Posterior cingulate gyrus (tissue), 11 donors: ENCODE measurements around the gene HSD17B13.

Experiments
- DNase-seq, 10 donors: peaks; one replicate each; pipeline versions ENCODE4 v3.0.0 to v3.0.0-alpha.2; 2020 to 2021; ENCODE audit warnings: mixed read lengths in 3 of 10
- intact Hi-C: fragments of 100-400 bp; cut with DNase I; formaldehyde crosslinking; loops from one replicate; pipeline ENCODE4 v1.15.1; 2023

Gene HSD17B13

DNA sequence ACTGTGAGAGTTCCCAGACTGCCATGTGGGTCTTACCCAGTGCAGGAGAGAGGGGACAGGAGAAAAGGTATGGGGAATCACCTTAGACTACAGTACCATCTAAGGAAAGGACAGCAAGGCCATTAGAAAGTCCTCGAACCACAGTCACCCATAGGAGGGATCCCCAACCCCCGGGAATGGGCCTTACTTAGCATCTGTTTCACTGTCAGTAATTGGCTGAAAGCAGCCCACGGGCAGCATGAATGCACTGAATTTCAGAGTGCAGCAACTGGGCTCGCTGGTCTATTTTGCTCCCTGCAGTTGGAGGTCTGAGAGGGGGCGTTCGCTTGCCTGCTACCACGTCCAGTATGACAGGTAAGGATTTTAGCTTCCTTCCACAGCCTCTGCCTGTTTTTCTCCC, 51.9 kb downstream of the HSD17B13 start:
- DNase-seq = no peak

DNA sequence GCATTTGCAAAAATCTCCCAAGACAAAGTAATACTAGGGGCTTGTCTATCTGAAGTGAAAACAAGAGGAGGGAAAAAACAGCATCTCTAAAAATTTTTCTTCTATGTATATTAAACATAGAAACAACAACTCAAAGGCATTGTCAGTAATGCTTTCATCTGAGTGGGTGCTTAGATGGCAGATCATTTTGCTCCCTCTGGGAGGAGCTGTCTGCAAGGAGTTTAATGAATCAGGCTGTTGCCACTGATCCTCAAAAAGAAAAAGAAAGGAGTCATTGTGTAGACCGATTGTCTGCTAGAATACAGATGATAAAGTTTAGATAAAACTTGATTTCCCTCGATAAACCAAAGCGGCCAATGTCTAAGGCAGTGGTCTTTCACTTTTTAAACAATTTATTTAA, 52.5 kb downstream of the HSD17B13 start:
- intact Hi-C loops = loop anchor here (10.0 kb wide), 1 partner anchor 585 kb away; no protein-coding TSS in a partner anchor
- peak in 2 of 10 donors; percentile 11 to 44 for DNase-seq

More for the DNA sequence above, 51.9 kb downstream of the HSD17B13 start:
- intact Hi-C loops = loop anchor here (10.0 kb wide), 1 partner anchor 584 kb away; no protein-coding TSS in a partner anchor

DNA sequence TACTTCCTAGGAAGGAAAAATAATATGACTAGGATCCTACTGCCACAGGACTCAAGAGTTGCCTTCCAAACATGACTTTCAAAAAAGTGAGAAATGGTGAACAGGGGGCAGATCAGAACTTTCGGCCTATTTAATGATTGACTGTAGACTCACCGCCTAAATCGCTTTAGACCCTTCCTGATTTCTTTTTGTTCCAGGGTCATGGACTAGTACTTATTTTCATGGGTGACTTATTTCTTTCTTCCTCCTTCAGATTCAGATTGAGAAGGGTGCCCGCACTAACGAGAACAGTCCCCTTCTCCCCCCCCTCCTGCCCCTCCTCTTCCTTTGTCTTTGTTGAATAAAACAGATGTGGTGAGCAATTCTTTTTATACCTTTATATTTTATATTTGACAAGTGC, 54.3 kb downstream of the HSD17B13 start:
- DNase-seq = no peak
- intact Hi-C loops = no loop called here

DNA sequence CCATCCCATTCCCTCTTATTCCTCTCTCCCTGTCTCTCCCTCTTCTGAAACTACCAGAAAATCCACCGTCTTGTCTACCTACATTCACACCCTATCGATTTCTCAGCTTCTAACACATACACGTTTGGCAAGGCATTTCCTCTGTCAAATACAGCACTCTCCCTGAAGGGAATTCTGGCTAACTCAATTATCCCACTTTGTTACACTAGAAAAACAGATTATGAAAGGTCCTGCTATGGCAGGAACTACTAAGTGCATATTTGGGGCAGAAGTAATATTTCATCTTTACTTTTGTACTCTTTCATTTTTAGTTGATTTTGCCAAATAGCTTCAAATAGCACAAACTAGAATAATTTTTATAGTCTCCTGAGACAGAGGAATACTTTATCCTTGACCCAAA, 55.7 kb downstream of the HSD17B13 start:
- DNase-seq = no peak
- intact Hi-C loops = no loop called here

DNA sequence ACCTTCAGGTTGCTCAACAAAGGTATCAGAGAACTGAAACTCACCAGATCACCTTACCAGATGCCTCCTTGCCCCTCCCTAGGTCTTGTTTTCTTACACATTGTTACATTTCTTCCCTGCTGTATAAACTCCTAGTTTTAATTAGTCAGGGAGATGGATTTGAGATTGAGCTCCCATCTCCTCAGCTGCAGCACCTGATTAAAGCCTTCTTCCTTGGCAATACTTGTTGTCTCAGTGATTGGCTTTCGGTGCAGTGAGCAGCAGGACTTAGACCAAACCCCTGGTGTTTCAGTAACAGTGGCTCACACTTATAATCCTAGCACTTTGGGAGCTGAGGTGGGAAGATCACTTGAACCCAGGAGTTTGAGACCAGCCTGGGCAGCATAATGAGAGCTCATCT, 59.8 kb downstream of the HSD17B13 start:
- intact Hi-C loops = no loop called here
- no peak for DNase-seq

- no peak for DNase-seq
- intact Hi-C loops = no loop called here
These were observed 62.2 kb downstream of the HSD17B13 start for GRCh38 chr4:87260477-87260876.

DNA sequence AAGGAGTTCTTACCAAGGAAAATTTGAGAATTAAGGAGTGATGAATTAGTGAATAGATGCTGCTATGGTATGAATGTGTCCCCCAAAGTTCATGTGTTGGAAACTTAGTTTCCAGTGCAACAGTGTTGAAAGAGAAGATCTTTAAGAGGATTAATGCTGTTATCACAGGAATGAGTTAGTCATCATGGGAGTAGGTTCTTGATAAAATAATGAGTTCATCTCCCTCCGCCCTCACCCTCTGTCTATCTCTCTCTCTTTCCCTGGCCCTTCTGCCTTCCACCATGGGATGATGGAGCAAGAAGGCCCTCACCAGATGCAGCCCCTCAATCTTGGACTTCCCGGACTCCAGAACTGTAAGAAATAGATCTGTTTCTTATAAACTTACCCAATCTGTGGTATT, 64.0 kb downstream of the HSD17B13 start:
- intact Hi-C loops = no loop called here
- no peak for DNase-seq

GRCh38 chr4:87257523-87257922, 65.2 kb downstream of the HSD17B13 start:
- intact Hi-C loops = no loop called here
- DNase-seq = peak in 1 of 10 donors; percentile 21

GRCh38 chr4:87255755-87256154, 66.9 kb downstream of the HSD17B13 start:
- DNase-seq = no peak
- intact Hi-C loops = no loop called here
